Activated CD4-positive, alpha-beta memory T cell treated with anti-CD3 and anti-CD28 coated beads, Interleukin-2, amount 10 ng/mL, durations not matched to agents 7 days and 5 days (primary cell): ENCODE results near the gene HSBP1L1. TPM values are rescaled to one million over a fixed set of nuclear protein-coding genes. Genes with fewer than 3 reads are reported as not detected.

Source experiments
- CTCF ChIA-PET: fragments of 350-600 bp; sonication (Branson Sonifier 250); formaldehyde crosslinking; loops from one replicate; lab custom pipeline; 2021; ENCODE audit warnings: antibody characterized with exemption, inconsistent platforms; lab: Charles Lee
- POLR2A ChIA-PET: fragments of 350-600 bp; sonication (Branson Sonifier 250); formaldehyde crosslinking; loops from one replicate; lab custom pipeline; 2021; ENCODE audit warnings: antibody characterized with exemption; lab: Charles Lee
- DNase-seq: peaks from one replicate; pipeline ENCODE4 v3.0.0-alpha.2; 2020
- H3K27ac Mint-ChIP-seq: one replicate; pipeline ENCODE4 v1.8.0; 2021; ENCODE audit warnings: mild to moderate bottlenecking, mixed read lengths
- H3K27me3 Mint-ChIP-seq: one replicate; pipeline ENCODE4 v1.8.0; 2021; ENCODE audit warnings: mixed read lengths
- H3K36me3 Mint-ChIP-seq: one replicate; pipeline ENCODE4 v1.8.0; 2021; ENCODE audit warnings: low read depth, mixed read lengths
- H3K4me1 Mint-ChIP-seq: one replicate; pipeline ENCODE4 v1.8.0; 2021; ENCODE audit warnings: mixed read lengths
- H3K4me3 Mint-ChIP-seq: one replicate; pipeline ENCODE4 v1.8.0; 2021; ENCODE audit warnings: mild to moderate bottlenecking, mixed read lengths
- H3K9me3 Mint-ChIP-seq: one replicate; pipeline ENCODE4 v1.8.0; 2021; ENCODE audit warnings: mixed read lengths
- total RNA-seq, 2 experiments: library from RNA; stranded (reverse); gene quantifications; one replicate each; pipeline ENCODE4 v1.2.3, GENCODE V29; 2021

The HSBP1L1 gene
- total RNA-seq, 2 experiments from 2014 or later = 9.0 to 9.2 TPM

DNA sequence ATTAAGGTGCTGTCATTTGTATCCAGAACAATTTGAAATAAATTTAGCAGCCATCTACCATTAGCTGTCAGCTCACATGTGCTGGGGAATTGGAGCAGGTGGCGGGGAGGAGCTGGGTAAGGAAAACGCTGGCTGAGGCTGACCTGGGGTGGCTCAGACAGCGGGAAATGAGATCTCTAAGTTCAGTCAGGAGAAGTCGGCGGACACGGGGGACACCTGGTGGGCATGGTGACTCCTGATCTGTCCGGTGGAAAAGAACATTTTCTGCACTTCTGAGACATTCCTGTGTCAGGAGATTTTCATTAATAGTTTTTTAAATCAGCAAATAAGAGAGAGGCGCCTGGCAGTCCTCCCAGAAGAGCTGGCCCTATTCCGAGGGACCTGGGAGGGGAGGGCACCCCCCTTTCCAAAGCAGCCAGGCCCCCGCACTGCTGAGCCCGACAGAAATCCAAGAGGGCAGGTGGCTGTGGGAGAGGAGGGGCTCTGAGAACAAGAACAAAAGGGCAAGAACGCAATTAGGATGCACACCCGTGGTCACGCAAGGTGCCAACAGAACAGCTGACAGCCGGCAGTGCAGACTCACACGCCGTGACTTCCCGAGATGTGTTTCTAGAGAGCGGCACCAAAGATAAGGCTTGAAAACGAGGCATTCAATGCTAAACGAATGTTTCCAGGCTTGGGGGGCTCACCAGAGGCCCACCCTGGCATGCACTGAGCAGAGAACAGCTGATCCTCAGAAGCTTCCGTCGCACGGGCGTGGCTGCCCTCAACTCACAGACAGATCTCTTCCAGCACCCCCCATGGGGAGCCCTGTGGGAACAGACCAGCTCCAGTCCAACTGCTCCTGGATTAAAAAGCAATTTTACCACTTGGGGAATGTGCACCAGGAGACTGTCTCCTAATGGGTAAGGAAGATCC is 39.4 kb upstream of the HSBP1L1 start:
- no peaks in the 10 kb centered on the region for H3K4me1 Mint-ChIP-seq
- ChIA-PET CTCF (no interaction called here), POLR2A (no interaction called here)
- H3K36me3 Mint-ChIP-seq = peaks cover 42% of the 10 kb centered on the region
- H3K4me3 Mint-ChIP-seq = no peak overlapping the region
- no peaks in the 10 kb centered on the region for H3K27me3 Mint-ChIP-seq
- H3K9me3 Mint-ChIP-seq = peaks cover 18% of the 10 kb centered on the region
- no peak for DNase-seq
- no peak overlapping the region for H3K27ac Mint-ChIP-seq

DNA sequence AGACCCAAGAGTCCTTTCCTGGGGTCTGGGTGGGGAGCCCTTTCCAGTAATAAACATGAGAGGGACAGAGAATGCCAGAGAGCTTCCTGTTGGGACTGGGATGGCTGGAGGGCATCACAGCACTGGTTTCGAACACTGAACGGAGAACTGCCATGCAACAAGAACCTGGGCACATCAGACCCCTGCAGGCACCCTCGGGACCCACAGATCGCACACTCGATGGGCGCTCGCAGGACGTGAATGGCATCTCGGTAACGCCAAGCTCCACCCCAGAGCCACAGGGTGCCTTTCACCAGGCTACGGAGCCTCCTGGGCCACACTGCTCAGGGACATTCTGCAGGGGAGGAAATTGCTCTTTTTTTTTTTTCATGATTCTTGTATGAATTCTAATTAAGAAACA is 38.1 kb upstream of the HSBP1L1 start:
- POLR2A ChIA-PET = no interaction called here
- no peak overlapping the region for H3K27ac Mint-ChIP-seq
- peaks cover 50% of the 10 kb centered on the region for H3K36me3 Mint-ChIP-seq
- peaks cover 24% of the 10 kb centered on the region for H3K9me3 Mint-ChIP-seq
- no peaks in the 10 kb centered on the region for H3K4me1 Mint-ChIP-seq
- no peak overlapping the region for H3K4me3 Mint-ChIP-seq
- DNase-seq = no peak
- CTCF ChIA-PET = no interaction called here
- H3K27me3 Mint-ChIP-seq = no peaks in the 10 kb centered on the region

DNA sequence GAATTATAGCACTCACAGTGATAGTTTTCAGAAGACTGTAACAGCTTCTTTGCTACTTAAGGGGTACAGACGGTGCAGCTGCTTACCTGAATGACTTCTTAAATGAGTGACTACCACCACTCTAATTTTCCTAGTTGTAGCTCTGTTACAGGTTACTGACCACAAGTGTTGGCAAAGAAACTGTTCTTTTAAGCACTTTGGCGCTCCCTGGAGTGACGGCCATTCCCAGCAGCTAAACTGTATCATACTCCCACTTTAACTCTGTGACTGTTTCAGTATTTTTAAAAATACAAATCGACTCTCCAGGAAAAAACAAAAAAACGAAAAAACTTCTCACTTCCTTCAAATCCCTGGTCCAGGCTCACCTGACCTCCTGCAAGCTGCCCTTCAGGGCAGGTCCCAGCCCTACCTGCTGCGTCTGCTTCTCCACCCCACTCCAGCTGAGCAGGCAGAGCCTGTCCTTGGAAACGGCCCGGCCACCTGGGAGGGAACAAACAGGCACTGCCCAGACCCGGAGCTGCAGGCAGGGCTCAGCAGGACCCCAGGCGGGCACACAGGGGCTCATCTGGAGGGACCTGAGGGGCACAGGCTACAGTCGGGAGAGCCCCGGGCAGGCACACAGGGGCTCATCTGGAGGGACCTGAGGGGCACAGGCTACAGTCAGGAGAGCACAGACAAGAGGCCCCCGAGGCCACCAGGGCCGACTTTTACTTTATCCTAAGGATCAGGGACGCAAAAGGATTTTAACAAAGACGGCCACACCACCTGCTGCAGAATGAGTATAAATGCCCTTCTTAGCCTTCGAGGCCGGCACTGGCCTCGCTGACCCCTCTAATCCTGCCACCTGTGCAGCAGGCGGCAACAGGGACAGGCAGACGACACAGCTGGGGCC is 37.5 kb upstream of the HSBP1L1 start:
- no peak overlapping the region for H3K27ac Mint-ChIP-seq
- H3K4me3 Mint-ChIP-seq = no peak overlapping the region
- H3K27me3 Mint-ChIP-seq = no peaks in the 10 kb centered on the region
- ChIA-PET POLR2A (no interaction called here), CTCF (no interaction called here)
- H3K4me1 Mint-ChIP-seq = no peaks in the 10 kb centered on the region
- peaks cover 53% of the 10 kb centered on the region for H3K36me3 Mint-ChIP-seq
- H3K9me3 Mint-ChIP-seq = peaks cover 28% of the 10 kb centered on the region
- no peak for DNase-seq

DNA sequence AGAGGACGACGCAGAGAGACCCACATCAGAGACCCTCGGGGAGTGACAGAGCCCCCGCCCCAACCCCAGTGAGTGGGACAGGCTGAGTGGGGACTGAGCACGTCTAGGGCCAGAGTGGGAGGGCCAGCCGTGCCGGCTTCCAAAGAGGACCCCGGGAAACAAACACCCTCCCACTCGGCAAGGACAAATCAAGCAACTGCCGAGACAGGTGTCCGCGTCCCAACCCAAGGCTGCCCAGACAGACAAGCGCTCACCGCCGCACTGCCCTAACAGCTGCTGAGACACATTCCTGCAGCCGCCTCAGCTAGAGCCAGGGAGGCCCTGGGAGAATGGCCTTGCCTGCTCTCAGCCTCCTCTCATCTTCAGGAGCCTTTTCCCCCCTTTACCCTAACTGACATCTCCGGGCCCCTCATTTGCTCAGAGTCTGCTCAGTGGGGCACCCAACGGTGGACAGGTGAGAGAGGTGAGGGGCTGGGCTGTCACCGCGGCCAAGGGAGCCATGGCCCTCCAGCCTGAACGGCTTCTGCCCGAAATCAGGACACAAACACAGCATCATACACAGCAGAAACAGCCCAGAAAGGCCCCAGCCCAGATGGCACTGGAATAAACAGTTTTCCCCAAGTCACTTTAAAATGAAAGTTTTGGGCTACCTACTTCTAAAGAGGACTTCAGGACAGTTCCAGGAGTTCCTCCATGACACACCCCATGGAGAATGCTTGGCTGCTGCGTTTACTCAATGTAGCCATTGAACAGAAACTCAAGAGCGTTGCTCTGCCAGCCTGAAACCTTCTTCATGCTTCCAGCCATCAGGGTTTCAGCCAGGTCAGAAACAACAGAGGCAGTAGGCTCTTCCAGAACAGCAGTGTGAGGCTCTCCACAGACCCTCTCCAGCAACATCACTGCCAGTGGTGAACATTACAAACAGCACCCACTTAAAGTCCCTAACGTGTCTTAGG is 36.6 kb upstream of the HSBP1L1 start:
- CTCF ChIA-PET = no interaction called here
- H3K27ac Mint-ChIP-seq = no peak overlapping the region
- POLR2A ChIA-PET = no interaction called here
- H3K36me3 Mint-ChIP-seq = peaks cover 58% of the 10 kb centered on the region
- peaks cover 36% of the 10 kb centered on the region for H3K9me3 Mint-ChIP-seq
- no peaks in the 10 kb centered on the region for H3K4me1 Mint-ChIP-seq
- no peaks in the 10 kb centered on the region for H3K27me3 Mint-ChIP-seq
- H3K4me3 Mint-ChIP-seq = no peak overlapping the region
- DNase-seq = no peak

DNA sequence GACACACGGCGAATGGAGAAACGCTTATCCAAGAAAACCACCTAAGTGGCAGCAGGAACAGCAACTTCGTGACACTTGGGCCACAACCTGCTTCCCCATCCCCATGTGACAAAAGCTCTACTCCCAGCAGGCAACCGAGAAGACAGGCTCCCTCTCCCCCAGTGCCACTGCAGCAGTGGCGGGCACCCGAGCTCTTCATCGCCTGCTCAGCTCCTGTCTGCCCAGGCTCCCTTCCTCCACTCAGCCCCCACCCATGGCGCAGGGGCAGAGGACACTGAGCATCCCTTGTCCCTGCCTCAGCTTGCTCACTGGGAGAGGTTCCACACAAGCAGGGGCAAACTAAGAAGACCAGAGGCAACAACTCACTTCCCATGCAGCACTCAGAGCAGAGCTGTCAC is 35.9 kb upstream of the HSBP1L1 start:
- Mint-ChIP-seq H3K27me3 (no peaks in the 10 kb centered on the region), H3K4me1 (no peaks in the 10 kb centered on the region), H3K4me3 (no peak overlapping the region), H3K9me3 (peaks cover 41% of the 10 kb centered on the region), H3K27ac (no peak overlapping the region), H3K36me3 (peaks cover 61% of the 10 kb centered on the region)
- ChIA-PET POLR2A (no interaction called here), CTCF (no interaction called here)
- DNase-seq = no peak

DNA sequence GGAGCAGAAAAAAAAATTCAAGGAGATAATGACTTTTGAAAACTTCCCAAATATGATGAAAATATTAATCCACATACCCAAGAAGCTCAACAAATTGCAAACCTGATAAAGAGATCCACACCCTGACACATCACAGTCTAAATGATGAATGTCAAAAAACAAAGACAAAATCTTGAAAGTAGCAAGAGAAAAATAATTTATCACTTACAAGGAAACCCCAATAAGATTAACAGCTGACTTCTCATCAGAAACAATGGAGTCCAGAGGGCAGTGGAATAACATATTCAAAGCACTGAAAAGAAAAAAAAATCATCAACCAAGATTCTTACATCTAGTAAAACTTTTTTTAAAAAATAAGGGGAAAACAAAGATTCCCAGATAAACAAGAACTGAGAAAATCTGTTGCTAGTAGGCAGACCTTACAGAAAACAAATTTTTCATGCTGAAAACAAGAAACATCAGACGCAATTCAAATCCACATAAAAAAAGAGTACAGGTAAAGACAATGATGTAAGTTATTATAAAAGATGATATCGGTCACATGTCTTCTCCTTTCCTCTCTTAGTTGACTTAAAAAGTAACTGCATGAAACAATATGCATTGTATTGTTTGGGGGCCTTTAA is 34.3 kb upstream of the HSBP1L1 start:
- no peaks in the 10 kb centered on the region for H3K4me1 Mint-ChIP-seq
- ChIA-PET CTCF (no interaction called here), POLR2A (no interaction called here)

DNA sequence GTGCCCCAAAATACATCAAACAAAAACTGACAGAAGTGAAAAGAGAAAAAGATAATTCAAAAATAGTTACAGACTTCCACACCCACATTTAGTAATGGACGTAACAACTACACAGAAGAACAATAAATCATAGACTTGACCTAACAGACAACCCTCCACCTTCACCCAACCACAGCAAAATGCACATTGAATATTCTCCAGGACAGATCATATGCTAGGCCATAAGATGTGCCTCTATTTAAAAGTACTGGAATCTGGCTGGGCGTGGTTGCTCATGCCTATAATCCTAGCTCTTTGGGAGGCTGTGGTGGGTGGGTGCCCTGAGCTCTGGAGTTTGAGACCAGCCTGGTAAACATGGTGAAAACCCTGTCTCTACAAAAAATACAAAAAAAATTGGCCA is 33.0 kb upstream of the HSBP1L1 start:
- DNase-seq = no peak
- Mint-ChIP-seq H3K27me3 (no peaks in the 10 kb centered on the region), H3K9me3 (peaks cover 64% of the 10 kb centered on the region), H3K4me1 (no peaks in the 10 kb centered on the region), H3K4me3 (no peak overlapping the region), H3K36me3 (peaks cover 80% of the 10 kb centered on the region), H3K27ac (no peak overlapping the region)
- ChIA-PET POLR2A (no interaction called here), CTCF (no interaction called here)

More for the DNA sequence above, 34.3 kb upstream of the HSBP1L1 start:
- H3K4me3 Mint-ChIP-seq = no peak overlapping the region
- no peak for DNase-seq
- H3K9me3 Mint-ChIP-seq = peaks cover 54% of the 10 kb centered on the region
- H3K27me3 Mint-ChIP-seq = no peaks in the 10 kb centered on the region
- H3K36me3 Mint-ChIP-seq = peaks cover 70% of the 10 kb centered on the region
- H3K27ac Mint-ChIP-seq = no peak overlapping the region

GRCh38 chr18:79932907-79933306 is 31.5 kb upstream of the HSBP1L1 start:
- H3K27ac Mint-ChIP-seq = no peak overlapping the region
- CTCF ChIA-PET = no interaction called here
- no peak for DNase-seq
- H3K4me3 Mint-ChIP-seq = no peak overlapping the region
- peaks cover 67% of the 10 kb centered on the region for H3K9me3 Mint-ChIP-seq
- POLR2A ChIA-PET = no interaction called here
- H3K36me3 Mint-ChIP-seq = peaks cover 90% of the 10 kb centered on the region
- H3K27me3 Mint-ChIP-seq = no peaks in the 10 kb centered on the region
- H3K4me1 Mint-ChIP-seq = no peaks in the 10 kb centered on the region

DNA sequence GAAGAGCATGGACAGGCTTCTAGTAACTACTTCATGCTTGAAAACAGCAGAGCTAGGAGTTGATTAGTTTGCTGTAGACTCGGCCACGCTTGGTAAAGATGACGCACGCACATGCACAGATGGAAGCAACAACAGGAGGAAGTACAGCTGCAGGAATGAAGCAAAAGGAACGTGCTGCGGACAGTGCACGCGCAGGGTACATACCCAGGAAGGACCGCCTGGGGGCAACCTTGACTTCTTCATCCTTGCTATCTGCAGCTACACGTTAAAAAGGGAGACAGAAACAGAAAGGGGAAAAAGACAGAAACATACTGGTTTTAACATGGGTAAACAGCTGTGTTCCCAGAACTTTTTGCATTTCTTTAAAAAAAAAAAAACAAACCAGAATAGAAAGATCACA is 30.7 kb upstream of the HSBP1L1 start:
- Mint-ChIP-seq H3K27ac (no peak overlapping the region), H3K9me3 (peaks cover 62% of the 10 kb centered on the region), H3K27me3 (no peaks in the 10 kb centered on the region), H3K36me3 (peaks cover 86% of the 10 kb centered on the region), H3K4me3 (no peak overlapping the region), H3K4me1 (no peaks in the 10 kb centered on the region)
- CTCF ChIA-PET = no interaction called here
- POLR2A ChIA-PET = no interaction called here
- no peak for DNase-seq

GRCh38 chr18:79934311-79935097 is 29.9 kb upstream of the HSBP1L1 start:
- Mint-ChIP-seq H3K27me3 (no peaks in the 10 kb centered on the region), H3K4me1 (no peaks in the 10 kb centered on the region), H3K4me3 (no peak overlapping the region), H3K27ac (no peak overlapping the region), H3K9me3 (peaks cover 54% of the 10 kb centered on the region), H3K36me3 (peaks cover 85% of the 10 kb centered on the region)
- POLR2A ChIA-PET = no interaction called here
- DNase-seq = no peak
- CTCF ChIA-PET = no interaction called here

GRCh38 chr18:79935098-79935480 is 29.4 kb upstream of the HSBP1L1 start:
- Mint-ChIP-seq H3K27ac (no peak overlapping the region), H3K4me1 (no peaks in the 10 kb centered on the region), H3K36me3 (peaks cover 85% of the 10 kb centered on the region), H3K27me3 (no peaks in the 10 kb centered on the region), H3K4me3 (no peak overlapping the region), H3K9me3 (peaks cover 48% of the 10 kb centered on the region)
- POLR2A ChIA-PET = no interaction called here
- DNase-seq = no peak
- CTCF ChIA-PET = no interaction called here

DNA sequence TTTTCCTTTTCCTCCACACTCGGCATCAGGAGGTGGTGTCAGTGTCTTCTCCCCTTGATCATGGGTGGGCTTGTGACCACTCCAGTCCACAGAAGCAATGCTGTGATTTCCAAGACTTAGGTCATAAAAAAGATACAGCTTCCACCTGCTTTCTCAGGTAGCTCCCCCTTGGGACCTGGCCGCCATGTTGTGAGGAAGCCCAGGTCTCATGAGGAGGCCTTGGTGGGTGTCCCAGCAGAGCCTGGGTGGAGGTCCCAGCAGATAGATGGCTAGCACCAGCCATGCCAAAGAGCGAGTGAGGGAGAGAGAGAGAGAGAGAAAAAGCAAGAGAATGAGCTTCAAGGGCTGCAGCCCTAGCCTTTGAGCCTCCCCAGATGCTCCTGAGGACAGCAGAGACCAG is 28.9 kb upstream of the HSBP1L1 start:
- DNase-seq = no peak
- POLR2A ChIA-PET = no interaction called here

More for the DNA sequence above, 28.9 kb upstream of the HSBP1L1 start:
- CTCF ChIA-PET = no interaction called here
- Mint-ChIP-seq H3K36me3 (peaks cover 85% of the 10 kb centered on the region), H3K27me3 (no peaks in the 10 kb centered on the region), H3K27ac (no peak overlapping the region), H3K4me3 (no peak overlapping the region), H3K9me3 (peaks cover 44% of the 10 kb centered on the region), H3K4me1 (no peaks in the 10 kb centered on the region)
